ENCODE results near the gene OPN1SW.

Gene OPN1SW

GRCh38 chr7:128729494-128729893 is 46.1 kb downstream of the OPN1SW start:
- DNase-seq, result no peak

- DNase-seq, result no peak
Observed at GRCh38 chr7:128728598-128728997, 47.0 kb downstream of the OPN1SW start.

GRCh38 chr7:128727239-128727638 is 48.4 kb downstream of the OPN1SW start:
- no peak for DNase-seq

DNA sequence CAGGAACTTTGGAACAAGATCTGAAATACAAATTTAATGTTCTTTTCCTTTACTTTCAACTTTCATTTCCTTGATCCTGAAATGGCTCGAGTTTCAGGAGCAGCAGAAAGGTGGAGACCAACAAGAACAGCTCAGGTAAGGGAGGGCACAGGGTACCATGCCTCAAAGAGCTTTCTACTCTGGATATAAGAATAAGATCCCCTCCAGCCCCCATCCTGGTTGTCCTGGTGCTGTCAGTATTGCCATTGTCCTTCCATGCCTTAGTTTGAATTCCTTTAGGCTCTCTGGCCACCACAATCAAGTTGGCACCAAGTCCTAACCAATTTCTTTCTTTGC is 48.9 kb downstream of the OPN1SW start:
- no peak for DNase-seq

GRCh38 chr7:128726059-128726736 is 49.4 kb downstream of the OPN1SW start:
- DNase-seq, result no peak

GRCh38 chr7:128725531-128725930 is 50.1 kb downstream of the OPN1SW start:
- no peak for DNase-seq

DNA sequence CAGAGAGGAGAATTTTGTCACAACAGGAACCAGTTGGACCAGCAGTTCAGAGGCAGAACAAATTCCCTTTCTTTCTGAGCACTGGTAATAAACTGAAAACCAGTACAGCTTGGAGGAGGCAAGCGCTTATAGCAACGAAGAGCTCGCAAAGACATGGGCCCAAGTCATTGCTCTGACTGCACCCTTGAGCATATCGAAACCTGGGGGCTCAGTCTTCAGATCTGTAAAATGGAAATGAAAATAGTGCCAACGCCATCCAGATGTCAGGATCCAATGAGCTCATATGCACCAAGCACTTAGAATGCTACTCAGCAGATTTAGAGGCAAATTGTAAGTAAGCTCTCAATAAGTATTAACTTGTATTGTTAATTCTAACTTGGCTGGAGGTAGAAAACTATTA is 50.9 kb downstream of the OPN1SW start:
- no peak for DNase-seq
